Measurements from ENCODE around the gene PLAGL1. TPM values are rescaled to one million over a fixed set of nuclear protein-coding genes. Genes with fewer than 3 reads are reported as not detected.
"Not testable (repeated sequence)": the region's sequence is repeated elsewhere in the genome, so short reads cannot be mapped to it uniquely, and the experiment has no call there.

The PLAGL1 gene
- total RNA-seq = 139 TPM

GRCh38 chr6:144008120-144008811 lies at the start of gene PLAGL1:
TSS of gene PLAGL1 (minus strand) at chr6:144008259. CDS start at chr6:143948136, 60,123 bp downstream.
- DNase-seq = peak; percentile 33

- DNase-seq = no peak
Observed at GRCh38 chr6:144055121-144055931, 47.3 kb upstream of the PLAGL1 start.

DNA sequence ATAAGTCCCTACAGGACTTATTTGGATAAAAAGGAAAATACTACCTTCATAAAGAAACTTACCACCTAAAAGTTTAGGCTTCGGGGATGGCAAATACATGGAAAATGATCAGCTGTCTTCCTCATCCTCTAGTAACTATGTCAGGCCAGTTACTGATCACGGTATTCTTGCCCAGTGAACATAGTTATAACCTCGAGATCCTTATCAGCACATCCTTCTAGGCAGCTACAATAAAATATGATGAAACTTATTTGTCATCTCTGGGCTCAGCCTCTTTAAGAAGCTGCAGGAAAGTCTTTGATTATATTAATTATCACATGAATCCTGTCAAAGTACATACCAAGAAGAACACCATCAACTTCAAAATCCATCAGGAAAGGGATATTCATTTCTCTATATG lies 45.5 kb upstream of the PLAGL1 start:
- no peak for DNase-seq

DNA sequence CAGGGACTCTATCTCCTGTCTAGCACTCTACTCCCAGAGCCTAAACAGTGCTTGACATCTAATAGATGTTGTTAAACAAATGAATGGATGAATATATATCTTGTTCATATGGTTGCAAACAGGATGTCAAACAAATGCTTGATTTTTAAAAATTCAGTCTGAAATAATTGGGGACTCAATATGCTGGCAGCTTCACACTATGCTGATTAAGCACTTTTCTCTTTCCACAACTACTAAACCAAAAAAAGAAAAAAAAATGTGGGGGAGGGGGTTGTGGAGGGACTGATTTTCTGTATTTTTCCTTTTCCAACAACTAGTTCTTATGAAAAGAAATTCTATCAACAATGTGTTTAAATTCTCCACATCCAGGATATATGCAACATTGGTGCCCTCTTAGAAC lies 44.4 kb upstream of the PLAGL1 start:
- no peak for DNase-seq

- DNase-seq = no peak
Observed at GRCh38 chr6:144049386-144049785, 41.3 kb upstream of the PLAGL1 start.

DNA sequence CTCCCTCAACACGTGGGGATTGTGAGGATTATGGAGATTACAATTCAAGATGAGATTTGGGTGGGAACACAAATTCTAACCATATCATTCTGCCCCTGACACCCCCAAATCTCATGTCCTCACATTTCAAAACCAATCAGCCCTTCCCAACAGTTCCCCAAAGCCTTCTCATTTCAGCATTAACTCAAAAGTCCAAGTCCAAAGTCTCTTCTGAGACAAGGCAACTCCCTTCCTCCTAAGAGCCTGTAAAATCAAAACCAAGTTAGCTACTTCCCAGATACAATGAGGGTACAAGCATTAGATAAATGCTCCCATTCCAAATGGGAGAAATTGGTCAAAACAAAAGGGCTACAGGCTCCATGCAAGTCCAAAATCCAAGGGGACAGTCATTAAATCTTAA lies 39.6 kb upstream of the PLAGL1 start:
- DNase-seq = no peak

- not testable (repeated sequence) for DNase-seq
Observed at GRCh38 chr6:144046672-144047071, 38.6 kb upstream of the PLAGL1 start.

- not testable (repeated sequence) for DNase-seq
Observed at GRCh38 chr6:144044989-144045388, 36.9 kb upstream of the PLAGL1 start.

GRCh38 chr6:144036835-144037195 lies 28.8 kb upstream of the PLAGL1 start:
- no peak for DNase-seq

GRCh38 chr6:144036064-144036834 lies 28.2 kb upstream of the PLAGL1 start:
- DNase-seq = peak; percentile 52

GRCh38 chr6:144035416-144035815 lies 27.4 kb upstream of the PLAGL1 start:
- DNase-seq = no peak

DNA sequence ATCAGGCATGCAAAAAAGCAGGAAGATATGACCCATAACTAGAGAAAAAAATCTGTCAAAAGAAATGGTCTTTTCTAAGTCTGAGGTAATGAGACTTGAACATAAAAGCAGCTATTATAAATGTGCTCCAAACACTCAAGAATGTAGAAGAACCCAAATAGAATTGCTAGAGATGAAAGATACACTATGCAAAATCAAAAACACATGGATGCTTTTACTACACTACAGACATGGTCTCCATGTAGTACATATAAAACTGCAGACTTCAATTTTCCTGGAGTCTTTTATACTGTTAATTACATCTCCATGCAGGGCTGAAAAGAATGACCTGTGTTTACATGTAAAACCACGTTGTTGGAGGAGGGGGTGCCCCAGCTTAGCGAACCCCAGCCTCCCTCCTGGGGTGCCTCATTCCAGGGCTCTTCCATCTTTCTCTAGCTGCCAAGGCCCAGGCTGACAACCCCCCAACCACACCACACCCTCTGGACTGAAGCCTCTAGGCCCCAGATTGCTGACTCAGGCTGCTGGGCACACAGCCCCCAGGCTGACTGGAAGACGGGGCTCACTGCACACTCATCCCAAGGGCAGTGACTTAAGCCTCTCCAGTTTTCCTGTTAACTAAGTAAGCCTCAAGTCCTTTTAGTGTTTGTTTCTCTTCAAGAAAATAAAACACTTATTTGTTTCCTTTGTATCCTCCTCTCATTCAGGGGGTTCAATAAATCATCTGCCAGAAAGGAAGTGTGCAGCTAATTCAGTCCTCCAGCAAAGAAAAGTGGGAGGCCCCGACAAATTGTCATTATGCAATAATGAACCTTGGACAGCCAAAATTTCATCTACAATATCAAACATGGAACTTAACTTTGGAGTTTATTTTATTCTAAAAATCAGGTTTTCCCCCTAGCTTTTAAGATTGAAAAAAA lies 26.0 kb upstream of the PLAGL1 start:
- DNase-seq = no peak

- no peak for DNase-seq
Observed at GRCh38 chr6:144029452-144029851, 21.4 kb upstream of the PLAGL1 start.

DNA sequence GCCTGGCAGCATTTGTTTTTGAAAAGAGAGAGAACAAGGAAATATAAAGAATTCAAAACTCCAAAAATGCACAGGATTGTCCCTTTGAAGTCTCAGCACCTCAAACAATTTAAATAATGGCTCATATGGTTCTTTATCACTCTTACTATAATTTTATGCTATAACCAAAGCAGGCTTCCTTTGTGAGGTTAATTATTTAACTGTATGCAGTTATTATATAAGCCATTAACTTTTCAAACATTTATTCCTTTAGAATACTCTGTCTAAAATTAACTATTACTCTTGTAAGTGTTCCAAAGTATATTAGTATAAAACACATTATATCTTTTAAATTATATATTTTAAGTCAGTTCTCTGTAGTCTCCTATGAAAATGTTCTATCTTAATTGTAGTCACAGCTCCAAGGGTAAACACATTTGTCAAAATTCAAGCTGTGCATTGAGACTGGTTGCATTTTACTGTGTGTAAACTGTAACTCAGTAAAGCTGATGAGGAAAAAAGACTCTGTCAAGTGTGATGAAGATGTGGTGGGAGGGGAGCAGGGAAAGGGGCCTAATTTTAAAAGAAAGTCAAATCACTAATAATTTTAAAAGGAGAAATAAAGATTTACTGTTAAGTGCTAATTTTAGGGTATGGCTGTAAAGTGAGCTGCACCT lies 20.0 kb upstream of the PLAGL1 start:
- no peak for DNase-seq

GRCh38 chr6:144023216-144023615 lies 15.2 kb upstream of the PLAGL1 start:
- no peak for DNase-seq

DNA sequence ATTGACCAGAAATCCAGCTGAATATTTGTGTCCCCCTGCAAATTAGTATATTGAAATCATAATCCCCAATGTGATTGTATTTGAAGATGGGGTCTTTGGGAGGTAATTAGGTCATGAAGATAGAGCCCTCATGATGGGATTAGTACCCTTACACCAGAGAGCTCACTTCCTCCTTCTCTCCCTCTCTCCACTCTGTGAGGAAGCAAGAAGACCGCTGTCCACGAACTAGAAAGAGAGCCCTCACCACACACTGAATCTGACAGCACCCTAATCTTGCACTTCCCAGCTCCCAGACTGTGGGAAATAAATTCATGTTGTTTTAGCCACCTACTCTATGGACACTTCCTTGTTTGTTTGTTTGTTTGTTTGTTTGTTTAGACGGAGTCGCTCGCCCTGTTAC lies 11.9 kb upstream of the PLAGL1 start:
- DNase-seq = no peak

DNA sequence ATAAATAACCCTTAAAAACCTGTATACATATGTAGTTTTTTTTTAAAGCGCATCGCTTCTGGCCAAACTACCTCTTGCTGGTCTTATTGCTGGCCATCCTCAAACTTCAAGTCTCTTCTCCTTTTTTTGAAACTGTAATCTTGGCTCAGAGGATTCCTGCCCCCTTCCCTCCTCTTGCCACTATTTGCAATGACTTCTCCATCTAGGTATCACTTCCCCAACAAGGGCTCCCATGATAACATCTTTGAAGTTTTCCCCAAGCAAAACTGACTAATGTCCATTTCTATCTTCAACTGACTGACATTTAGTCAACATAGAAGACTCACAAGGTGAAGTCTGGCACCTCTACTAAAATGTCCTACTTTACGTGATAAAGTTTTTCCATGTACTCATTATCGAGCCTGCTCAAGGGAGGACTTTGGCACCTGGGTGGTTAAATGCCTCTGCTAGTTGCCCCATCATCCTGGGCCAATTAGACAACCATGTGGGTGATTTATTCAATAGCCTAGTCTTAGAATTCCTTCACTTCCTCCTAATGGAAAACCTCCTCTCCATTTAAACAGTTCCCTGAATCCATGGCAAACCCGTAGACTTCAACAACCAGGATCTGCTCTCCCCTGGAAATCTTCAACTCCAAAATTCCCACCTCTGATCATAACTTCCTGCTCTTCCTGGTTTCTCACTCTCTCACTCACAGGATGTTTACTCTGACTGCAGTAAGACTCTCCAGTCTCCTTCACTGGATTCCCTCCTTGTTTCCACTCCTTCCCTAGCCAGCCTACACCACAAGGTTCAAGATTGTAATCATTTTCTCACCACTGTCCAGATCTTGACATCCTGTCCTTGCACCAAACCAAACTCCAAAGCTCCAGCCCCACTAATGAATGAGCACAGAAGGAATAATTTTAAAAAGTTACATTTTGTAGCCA lies 9.4 kb upstream of the PLAGL1 start:
- DNase-seq = no peak

DNA sequence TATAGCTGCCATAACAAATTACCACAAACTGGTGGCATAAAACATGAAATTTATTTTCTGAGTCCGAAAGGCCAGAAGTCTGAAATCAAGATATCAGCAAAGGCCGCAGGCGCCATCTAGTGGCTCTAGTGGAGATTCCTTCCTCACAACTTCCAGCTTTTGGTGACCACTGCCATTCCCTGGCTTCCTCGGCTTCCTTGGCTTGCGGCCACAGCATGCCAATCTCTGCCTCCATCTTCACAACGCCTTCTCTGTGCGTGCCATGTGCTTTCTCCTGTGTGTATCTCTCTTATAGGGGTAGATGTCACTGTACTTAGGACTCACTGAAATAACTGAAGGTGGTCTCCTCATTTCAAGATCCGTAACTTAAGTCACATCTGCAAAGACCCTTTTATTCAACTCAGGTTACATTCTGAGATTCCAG lies 5.4 kb upstream of the PLAGL1 start:
- DNase-seq = peak; percentile 30

- no peak for DNase-seq
Observed at GRCh38 chr6:144012534-144012933, 4.5 kb upstream of the PLAGL1 start.

- not testable (repeated sequence) for DNase-seq
Observed at GRCh38 chr6:144009628-144010027, 1.6 kb upstream of the PLAGL1 start.

All from skin of body (tissue), 2 donors.